ENCODE measurements around the gene GIPC1. TPM values are rescaled to one million over a fixed set of nuclear protein-coding genes. Genes with fewer than 3 reads are reported as not detected.

The GIPC1 gene
- polyA plus RNA-seq, 3 donors = 4.0 to 6.2 (median 4.8) TPM

- H3K4me1 ChIP-seq (ENCODE audit: control insufficient read depth in 1 of 2, insufficient read depth in 2 of 2, low read length in 2 of 2) = peaks cover 23 to 25% of the 10 kb centered on the region in 2 donors
- no peak overlapping the region for H3K27ac ChIP-seq (ENCODE audit: low read depth in 1 of 2, low read length in 2 of 2)
- peaks cover 7 to 22% (median 11%) of the 10 kb centered on the region in 3 donors for H3K27me3 Mint-ChIP-seq (ENCODE audit: low read depth in 3 of 3)
- H3K9ac ChIP-seq (ENCODE audit: insufficient read depth, low read length, poor library complexity, severe bottlenecking) = peak overlapping the region; percentile 36
- H4K20me1 ChIP-seq (ENCODE audit: insufficient read depth, low read length) = no peaks in the 10 kb centered on the region
- H2AFZ ChIP-seq (ENCODE audit: insufficient read depth, low read depth, low read length, poor library complexity, severe bottlenecking) = peak overlapping the region; percentile 90
- peaks cover 0 to 1% of the 10 kb centered on the region in 2 donors for H3K36me3 Mint-ChIP-seq
- peak overlapping the region in 1 of 7 donors; percentile 54 for H3K27ac Mint-ChIP-seq
- H3K4me2 ChIP-seq (replicated peaks; ENCODE audit: extremely low read depth, low read length, poor library complexity, severe bottlenecking) = peak overlapping the region; percentile 83
- no peaks in the 10 kb centered on the region for H3K9me3 Mint-ChIP-seq
- H3K27me3 ChIP-seq (ENCODE audit: control insufficient read depth in 2 of 2, insufficient read depth in 2 of 2, low read length in 2 of 2) = no peaks in the 10 kb centered on the region
- H3K4me1 Mint-ChIP-seq = peaks cover 23% of the 10 kb centered on the region
- H3K9me3 ChIP-seq (replicated peaks in 1 of 2; ENCODE audit: control insufficient read depth in 1 of 2, insufficient read depth in 1 of 2, low read length in 2 of 2) = no peaks in the 10 kb centered on the region
- no peaks in the 10 kb centered on the region for H3K36me3 ChIP-seq (replicated peaks in 1 of 2; ENCODE audit: control insufficient read depth in 1 of 2, insufficient read depth in 2 of 2, low read length in 2 of 2)
- TF ChIP-seq, protein P1, sequence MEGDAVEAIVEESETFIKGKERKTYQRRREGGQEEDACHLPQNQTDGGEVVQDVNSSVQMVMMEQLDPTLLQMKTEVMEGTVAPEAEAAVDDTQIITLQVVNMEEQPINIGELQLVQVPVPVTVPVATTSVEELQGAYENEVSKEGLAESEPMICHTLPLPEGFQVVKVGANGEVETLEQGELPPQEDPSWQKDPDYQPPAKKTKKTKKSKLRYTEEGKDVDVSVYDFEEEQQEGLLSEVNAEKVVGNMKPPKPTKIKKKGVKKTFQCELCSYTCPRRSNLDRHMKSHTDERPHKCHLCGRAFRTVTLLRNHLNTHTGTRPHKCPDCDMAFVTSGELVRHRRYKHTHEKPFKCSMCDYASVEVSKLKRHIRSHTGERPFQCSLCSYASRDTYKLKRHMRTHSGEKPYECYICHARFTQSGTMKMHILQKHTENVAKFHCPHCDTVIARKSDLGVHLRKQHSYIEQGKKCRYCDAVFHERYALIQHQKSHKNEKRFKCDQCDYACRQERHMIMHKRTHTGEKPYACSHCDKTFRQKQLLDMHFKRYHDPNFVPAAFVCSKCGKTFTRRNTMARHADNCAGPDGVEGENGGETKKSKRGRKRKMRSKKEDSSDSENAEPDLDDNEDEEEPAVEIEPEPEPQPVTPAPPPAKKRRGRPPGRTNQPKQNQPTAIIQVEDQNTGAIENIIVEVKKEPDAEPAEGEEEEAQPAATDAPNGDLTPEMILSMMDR (IDR thresholded peaks at IDR 0.05) = no peak
- H3K4me3 Mint-ChIP-seq = peak overlapping the region; percentile 71 to 83
- no peak for DNase-seq
- whole genome bisulfite sequencing (ENCODE audit: insufficient coverage) = under 1% methylated on average over 18 of the region's 28 CpGs
- H3K79me2 ChIP-seq (ENCODE audit: insufficient read depth, low read length) = no peaks in the 10 kb centered on the region
- intact Hi-C loops (cut with micrococcal nuclease) = loop anchor here in 1 of 2 donors (5.0 kb wide), 1 partner anchor 37 kb away; no protein-coding TSS in a partner anchor
- H3K4me3 ChIP-seq (replicated peaks in 1 of 3; ENCODE audit: low read depth in 2 of 3, low read length in 3 of 3) = peak overlapping the region; percentile 25 to 75 (median 55)
Observed at GRCh38 chr19:14495672-14496028, 277 bp downstream of the GIPC1 start.

DNA sequence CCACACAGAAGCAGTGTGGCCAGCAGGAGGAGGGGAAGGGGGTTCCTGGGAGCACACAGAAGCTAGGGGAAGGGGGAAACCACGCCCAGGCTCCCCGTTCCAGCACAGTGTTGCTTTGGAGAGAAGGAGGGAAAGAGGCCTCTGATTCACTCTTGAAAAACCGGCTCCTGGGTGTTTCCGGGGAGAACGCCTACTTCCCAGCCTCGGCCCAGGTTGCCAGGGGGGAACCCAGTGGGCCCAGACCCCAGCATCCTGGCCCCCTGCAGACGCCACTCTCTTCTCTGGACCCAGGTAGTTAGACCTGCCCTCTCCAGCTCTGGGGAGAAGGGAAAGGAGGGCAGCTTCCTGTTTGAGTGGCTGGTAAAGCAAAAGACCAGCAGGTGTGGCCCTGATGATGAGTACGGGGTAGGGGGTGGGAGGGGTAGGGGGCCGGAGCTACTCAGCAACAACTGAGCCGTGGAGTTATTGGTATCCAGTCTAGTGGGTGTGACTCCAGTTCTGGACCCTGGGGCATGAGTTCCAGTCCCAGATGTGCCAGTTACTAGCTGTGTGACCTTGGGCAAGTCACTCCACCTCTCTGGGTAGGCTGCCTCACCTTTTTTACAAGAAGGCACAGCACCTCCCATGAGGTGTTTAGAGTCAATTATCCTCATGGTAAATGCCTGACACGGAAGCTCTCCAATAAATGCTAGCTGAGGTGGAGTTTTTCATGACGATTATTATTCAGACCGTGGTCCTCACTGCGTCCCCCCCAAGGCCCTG, 836 bp downstream of the GIPC1 start:
- Histone ChIP-seq H3K27me3 (ENCODE audit: control insufficient read depth in 2 of 2, insufficient read depth in 2 of 2, low read length in 2 of 2) (no peaks in the 10 kb centered on the region), H3K4me2 (replicated peaks; ENCODE audit: extremely low read depth, low read length, poor library complexity, severe bottlenecking) (peak overlapping the region; percentile 83), H3K4me1 (ENCODE audit: control insufficient read depth in 1 of 2, insufficient read depth in 2 of 2, low read length in 2 of 2) (peaks cover 23 to 25% of the 10 kb centered on the region in 2 donors), H3K9me3 (replicated peaks in 1 of 2; ENCODE audit: control insufficient read depth in 1 of 2, insufficient read depth in 1 of 2, low read length in 2 of 2) (no peaks in the 10 kb centered on the region), H2AFZ (ENCODE audit: insufficient read depth, low read depth, low read length, poor library complexity, severe bottlenecking) (peak overlapping the region; percentile 90), H3K36me3 (replicated peaks in 1 of 2; ENCODE audit: control insufficient read depth in 1 of 2, insufficient read depth in 2 of 2, low read length in 2 of 2) (no peaks in the 10 kb centered on the region), H3K4me3 (replicated peaks in 1 of 3; ENCODE audit: low read depth in 2 of 3, low read length in 3 of 3) (peak overlapping the region; percentile 25 to 75 (median 55)), H3K79me2 (ENCODE audit: insufficient read depth, low read length) (no peaks in the 10 kb centered on the region), H4K20me1 (ENCODE audit: insufficient read depth, low read length) (no peaks in the 10 kb centered on the region), H3K27ac (ENCODE audit: low read depth in 1 of 2, low read length in 2 of 2) (no peak overlapping the region), H3K9ac (ENCODE audit: insufficient read depth, low read length, poor library complexity, severe bottlenecking) (peak overlapping the region; percentile 36)
- Mint-ChIP-seq H3K4me1 (peaks cover 23% of the 10 kb centered on the region), H3K9me3 (no peaks in the 10 kb centered on the region), H3K27ac (peak overlapping the region in 1 of 7 donors; percentile 54), H3K36me3 (peaks cover 0 to 1% of the 10 kb centered on the region in 2 donors), H3K4me3 (peak overlapping the region; percentile 71 to 83), H3K27me3 (ENCODE audit: low read depth in 3 of 3) (peaks cover 7 to 22% (median 11%) of the 10 kb centered on the region in 3 donors)
- TF ChIP-seq, protein P1 (IDR thresholded peaks at IDR 0.05) = no peak
- no peak for DNase-seq
- intact Hi-C loops (cut with micrococcal nuclease) = loop anchor here in 1 of 2 donors (5.0 kb wide), 1 partner anchor 37 kb away; no protein-coding TSS in a partner anchor
- WGBS (ENCODE audit: insufficient coverage) = 47% methylated on average over 12 of the region's 14 CpGs

Measured in CD14-positive monocyte (primary cell).